ENCODE results near the gene DHRSX.

DNA sequence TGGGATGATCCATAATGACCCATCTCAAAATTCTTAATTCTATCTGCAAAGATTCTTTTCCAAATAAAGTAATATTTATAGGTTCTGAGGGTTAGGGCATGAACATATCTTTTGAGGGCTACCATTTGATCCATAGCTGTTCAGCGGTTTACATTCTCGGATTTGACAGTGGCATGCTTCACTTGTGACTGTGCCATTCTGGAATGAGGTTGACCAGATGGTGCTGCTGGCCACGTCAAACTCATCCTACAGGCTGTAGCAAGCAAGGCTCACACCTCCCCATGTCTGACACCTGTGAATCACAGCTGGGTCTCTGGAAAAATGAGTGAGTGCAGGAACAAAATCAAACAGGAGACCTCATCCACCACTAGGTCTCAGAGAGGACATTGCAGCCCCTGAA, 280.5 kb downstream of the DHRSX start:
- TF ChIP-seq, protein P1, sequence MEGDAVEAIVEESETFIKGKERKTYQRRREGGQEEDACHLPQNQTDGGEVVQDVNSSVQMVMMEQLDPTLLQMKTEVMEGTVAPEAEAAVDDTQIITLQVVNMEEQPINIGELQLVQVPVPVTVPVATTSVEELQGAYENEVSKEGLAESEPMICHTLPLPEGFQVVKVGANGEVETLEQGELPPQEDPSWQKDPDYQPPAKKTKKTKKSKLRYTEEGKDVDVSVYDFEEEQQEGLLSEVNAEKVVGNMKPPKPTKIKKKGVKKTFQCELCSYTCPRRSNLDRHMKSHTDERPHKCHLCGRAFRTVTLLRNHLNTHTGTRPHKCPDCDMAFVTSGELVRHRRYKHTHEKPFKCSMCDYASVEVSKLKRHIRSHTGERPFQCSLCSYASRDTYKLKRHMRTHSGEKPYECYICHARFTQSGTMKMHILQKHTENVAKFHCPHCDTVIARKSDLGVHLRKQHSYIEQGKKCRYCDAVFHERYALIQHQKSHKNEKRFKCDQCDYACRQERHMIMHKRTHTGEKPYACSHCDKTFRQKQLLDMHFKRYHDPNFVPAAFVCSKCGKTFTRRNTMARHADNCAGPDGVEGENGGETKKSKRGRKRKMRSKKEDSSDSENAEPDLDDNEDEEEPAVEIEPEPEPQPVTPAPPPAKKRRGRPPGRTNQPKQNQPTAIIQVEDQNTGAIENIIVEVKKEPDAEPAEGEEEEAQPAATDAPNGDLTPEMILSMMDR (IDR thresholded peaks at IDR 0.05; ENCODE audit: poor library complexity), result no peak
- TF ChIP-seq EZH2 (IDR thresholded peaks at IDR 0.05; ENCODE audit: borderline replicate concordance), result no peak
